Nephron (organoid): ENCODE results near the gene UGT1A9.
"Not testable (repeated sequence)": the region's sequence is repeated elsewhere in the genome, so short reads cannot be mapped to it uniquely, and the experiment has no call there.

Experiments used
- H3K27ac Mint-ChIP-seq, 3 experiments: 2 replicates each; pipeline ENCODE4 v1.8.0; 2020; ENCODE audit warnings: mixed read lengths in 3 of 3, mild to moderate bottlenecking in 2 of 3, moderate library complexity in 1 of 3
- H3K27me3 Mint-ChIP-seq: 2 replicates; pipeline ENCODE4 v1.8.0; 2021; ENCODE audit warnings: low read depth, mild to moderate bottlenecking, moderate library complexity, mixed read lengths
- H3K36me3 Mint-ChIP-seq: 2 replicates; pipeline ENCODE4 v1.8.0; 2020; ENCODE audit warnings: low read depth, mixed read lengths
- H3K4me1 Mint-ChIP-seq: 2 replicates; pipeline ENCODE4 v1.8.0; 2020; ENCODE audit warnings: mixed read lengths
- H3K4me3 Mint-ChIP-seq, 3 experiments: 2 replicates each; pipeline ENCODE4 v1.8.0; 2020; ENCODE audit warnings: mild to moderate bottlenecking in 3 of 3, mixed read lengths in 3 of 3, moderate library complexity in 2 of 3
- H3K9me3 Mint-ChIP-seq: 2 replicates; pipeline ENCODE4 v1.8.0; 2020; ENCODE audit warnings: mixed read lengths
- TF ChIP-seq, protein P1 (sequence below), 3 experiments: fragments of 200-600 bp; sonication (generic); IDR thresholded peaks; one replicate each; pipeline ENCODE4 v1.5.0; 2021; ENCODE audit warnings: antibody characterized with exemption in 3 of 3; ENCODE audit not compliant: unreplicated experiment in 3 of 3

Gene UGT1A9

DNA sequence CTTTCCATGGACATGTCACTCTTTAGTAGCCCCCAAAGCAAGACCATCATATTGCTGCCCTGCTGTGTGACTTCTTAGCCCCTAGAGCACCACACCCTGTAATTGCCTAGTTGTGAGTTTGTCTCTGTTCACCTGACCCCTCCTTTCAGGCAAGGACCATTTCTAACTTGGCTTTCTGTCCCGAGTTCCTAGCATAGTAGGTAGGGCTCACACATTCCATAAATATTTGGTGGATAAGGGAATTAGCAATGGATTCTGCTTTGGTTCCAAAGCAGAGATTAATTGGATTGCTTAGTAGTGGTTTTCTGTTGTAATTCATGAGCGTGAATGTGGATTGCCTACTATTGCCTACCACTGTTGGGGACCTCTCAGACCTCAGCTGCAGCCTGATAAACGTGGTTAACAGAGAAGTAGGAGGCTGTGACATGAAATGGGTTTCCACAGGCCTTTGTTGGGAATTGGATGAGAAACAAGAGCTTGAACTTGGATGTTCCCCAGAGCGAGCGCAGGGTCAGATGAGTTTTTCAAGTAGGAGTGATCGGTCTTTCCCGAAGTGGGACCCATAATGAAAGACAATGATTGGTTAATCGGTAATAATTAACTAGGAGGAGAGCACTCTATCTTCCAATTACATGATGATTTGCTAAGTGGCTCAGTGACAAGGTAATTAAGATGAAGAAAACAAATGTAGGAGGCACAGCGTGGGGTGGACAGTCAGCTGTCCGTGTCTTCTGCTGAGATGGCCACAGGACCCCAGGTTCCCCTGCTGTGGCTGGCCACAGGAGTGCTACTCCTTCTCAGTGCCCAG is 75.0 kb downstream of the UGT1A9 start:
- H3K36me3 Mint-ChIP-seq: no peaks in the 10 kb centered on the region
- H3K9me3 Mint-ChIP-seq: peaks cover 26% of the 10 kb centered on the region

DNA sequence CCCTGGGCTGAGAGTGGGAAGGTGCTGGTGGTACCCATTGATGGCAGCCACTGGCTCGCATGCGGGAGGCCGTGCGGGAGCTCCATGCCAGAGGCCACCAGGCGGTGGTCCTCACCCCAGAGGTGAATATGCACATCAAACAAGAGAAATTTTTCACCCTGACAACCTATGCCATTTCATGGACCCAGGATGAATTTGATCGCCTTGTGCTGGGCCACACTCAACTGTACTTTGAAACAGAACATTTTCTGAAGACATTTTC is 75.5 kb downstream of the UGT1A9 start:
- no peak overlapping the region for H3K27ac Mint-ChIP-seq
- peaks cover 31% of the 10 kb centered on the region for H3K9me3 Mint-ChIP-seq
- H3K27me3 Mint-ChIP-seq: peaks cover 9% of the 10 kb centered on the region
- H3K4me3 Mint-ChIP-seq: no peak overlapping the region
- no peaks in the 10 kb centered on the region for H3K36me3 Mint-ChIP-seq
- TF ChIP-seq, protein P1, sequence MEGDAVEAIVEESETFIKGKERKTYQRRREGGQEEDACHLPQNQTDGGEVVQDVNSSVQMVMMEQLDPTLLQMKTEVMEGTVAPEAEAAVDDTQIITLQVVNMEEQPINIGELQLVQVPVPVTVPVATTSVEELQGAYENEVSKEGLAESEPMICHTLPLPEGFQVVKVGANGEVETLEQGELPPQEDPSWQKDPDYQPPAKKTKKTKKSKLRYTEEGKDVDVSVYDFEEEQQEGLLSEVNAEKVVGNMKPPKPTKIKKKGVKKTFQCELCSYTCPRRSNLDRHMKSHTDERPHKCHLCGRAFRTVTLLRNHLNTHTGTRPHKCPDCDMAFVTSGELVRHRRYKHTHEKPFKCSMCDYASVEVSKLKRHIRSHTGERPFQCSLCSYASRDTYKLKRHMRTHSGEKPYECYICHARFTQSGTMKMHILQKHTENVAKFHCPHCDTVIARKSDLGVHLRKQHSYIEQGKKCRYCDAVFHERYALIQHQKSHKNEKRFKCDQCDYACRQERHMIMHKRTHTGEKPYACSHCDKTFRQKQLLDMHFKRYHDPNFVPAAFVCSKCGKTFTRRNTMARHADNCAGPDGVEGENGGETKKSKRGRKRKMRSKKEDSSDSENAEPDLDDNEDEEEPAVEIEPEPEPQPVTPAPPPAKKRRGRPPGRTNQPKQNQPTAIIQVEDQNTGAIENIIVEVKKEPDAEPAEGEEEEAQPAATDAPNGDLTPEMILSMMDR (IDR thresholded peaks at IDR 0.05; ENCODE audit: unreplicated experiment in 3 of 3): no peak
- H3K4me1 Mint-ChIP-seq: no peaks in the 10 kb centered on the region

More for the DNA sequence above, 75.0 kb downstream of the UGT1A9 start:
- peaks cover 9% of the 10 kb centered on the region for H3K27me3 Mint-ChIP-seq
- TF ChIP-seq, protein P1 (IDR thresholded peaks at IDR 0.05; ENCODE audit: unreplicated experiment in 3 of 3): no peak
- H3K27ac Mint-ChIP-seq: no peak overlapping the region
- no peak overlapping the region for H3K4me3 Mint-ChIP-seq
- no peaks in the 10 kb centered on the region for H3K4me1 Mint-ChIP-seq

DNA sequence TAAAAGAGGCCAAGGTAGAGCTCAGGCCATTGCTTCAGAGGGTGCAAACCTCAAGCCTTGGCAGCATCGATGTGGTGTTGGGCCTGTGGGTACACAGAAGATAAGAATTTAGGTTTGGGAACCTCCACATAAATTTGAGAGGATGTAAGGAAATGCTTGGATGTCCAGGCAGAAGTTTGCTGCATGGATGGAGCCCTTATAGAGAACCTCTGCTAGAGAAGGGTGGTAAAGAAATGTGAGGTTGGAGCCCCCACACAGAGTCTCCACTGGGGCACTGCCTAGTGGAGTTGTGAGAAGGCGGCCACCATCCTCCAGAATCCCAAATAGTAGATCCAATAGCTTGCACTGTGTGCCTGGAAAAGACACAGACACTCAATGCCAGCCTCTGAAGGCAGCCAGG is 79.0 kb downstream of the UGT1A9 start:
- not testable (repeated sequence) for H3K27ac Mint-ChIP-seq, H3K36me3 Mint-ChIP-seq, H3K4me3 Mint-ChIP-seq, H3K4me1 Mint-ChIP-seq, H3K27me3 Mint-ChIP-seq
- H3K9me3 Mint-ChIP-seq: peaks cover 37% of the 10 kb centered on the region

DNA sequence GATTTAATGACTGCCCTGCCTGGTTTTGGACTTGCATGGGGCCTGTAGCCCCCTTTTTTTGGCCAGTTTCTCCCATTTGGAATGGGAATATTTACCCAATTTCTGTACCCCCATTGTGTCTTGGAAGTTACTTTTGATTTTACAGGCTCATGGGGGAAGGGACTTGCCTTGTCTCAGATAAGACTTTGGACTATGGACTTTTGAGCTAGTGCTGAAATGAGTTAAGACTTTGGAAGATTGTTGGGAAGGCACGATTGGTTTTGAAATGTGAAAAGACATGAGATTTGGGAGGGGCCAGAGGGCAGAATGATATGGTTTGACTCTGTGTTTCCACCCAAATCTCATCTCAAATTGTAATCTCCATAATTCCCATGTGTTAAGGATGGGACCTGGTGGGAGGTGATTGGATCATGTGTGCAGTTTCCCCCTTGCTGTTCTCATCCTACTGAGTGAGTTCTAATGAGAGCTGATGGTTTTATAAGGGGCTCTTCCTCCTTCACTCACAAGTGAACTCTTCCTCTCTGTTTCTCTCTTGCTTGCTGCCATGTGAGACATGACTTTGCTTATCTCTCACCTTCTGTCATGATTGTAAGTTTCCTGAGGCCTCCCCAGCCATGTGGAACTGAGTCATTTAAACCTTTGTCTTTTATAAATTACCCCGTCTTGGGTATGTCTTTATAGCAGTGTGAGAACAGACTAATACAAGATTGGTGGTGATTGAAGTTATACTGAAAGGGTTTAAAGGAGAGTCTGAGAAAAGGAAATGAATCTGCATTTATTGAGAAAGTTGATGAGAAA is 79.7 kb downstream of the UGT1A9 start:
- H3K27me3 Mint-ChIP-seq: not testable (repeated sequence)
- peaks cover 37% of the 10 kb centered on the region for H3K9me3 Mint-ChIP-seq

DNA sequence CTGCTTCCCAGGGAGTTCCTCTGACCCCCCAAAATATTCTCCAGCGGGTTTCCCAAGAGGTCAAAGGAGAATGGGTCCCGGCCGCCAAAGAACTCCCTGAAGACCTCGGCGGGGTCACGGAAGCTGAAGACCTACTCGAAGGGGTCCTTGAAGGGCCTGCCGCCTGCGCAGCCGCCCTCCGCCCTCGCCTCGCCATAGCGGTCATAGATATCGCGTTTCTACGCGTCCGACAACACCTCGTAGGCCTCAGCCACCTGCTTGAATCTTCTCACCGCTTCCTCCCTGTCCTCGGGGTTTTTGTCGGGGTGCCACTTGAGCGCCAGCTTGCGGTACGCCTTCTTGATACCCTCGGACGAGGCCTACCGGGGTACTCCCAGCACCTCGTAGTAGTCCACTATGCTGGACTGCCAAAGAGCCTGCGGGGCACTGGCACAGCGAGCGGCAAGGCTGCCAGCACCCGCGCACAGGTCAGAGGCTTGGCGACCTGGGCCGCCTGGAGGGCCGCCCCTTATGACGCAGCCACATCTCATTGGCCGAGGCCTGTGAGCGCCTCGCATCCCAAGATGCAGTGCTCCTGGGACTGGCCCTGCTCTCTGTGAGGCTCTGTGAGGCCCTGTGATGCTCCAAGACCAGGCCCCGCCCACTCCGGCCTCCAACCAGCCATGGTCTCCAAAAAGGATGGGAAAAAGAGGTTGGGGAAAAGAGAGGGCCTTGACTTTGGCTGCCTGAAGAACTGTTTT is 83.3 kb downstream of the UGT1A9 start:
- H3K4me1 Mint-ChIP-seq: no peaks in the 10 kb centered on the region
- H3K9me3 Mint-ChIP-seq: peaks cover 16% of the 10 kb centered on the region
- peaks cover 4% of the 10 kb centered on the region for H3K27me3 Mint-ChIP-seq
- no peak overlapping the region for H3K4me3 Mint-ChIP-seq
- H3K36me3 Mint-ChIP-seq: no peaks in the 10 kb centered on the region
- H3K27ac Mint-ChIP-seq: no peak overlapping the region
- TF ChIP-seq, protein P1 (IDR thresholded peaks at IDR 0.05; ENCODE audit: unreplicated experiment in 3 of 3): no peak

More for the DNA sequence above, 79.7 kb downstream of the UGT1A9 start:
- H3K36me3 Mint-ChIP-seq, H3K4me3 Mint-ChIP-seq, H3K4me1 Mint-ChIP-seq, H3K27ac Mint-ChIP-seq: not testable (repeated sequence)

DNA sequence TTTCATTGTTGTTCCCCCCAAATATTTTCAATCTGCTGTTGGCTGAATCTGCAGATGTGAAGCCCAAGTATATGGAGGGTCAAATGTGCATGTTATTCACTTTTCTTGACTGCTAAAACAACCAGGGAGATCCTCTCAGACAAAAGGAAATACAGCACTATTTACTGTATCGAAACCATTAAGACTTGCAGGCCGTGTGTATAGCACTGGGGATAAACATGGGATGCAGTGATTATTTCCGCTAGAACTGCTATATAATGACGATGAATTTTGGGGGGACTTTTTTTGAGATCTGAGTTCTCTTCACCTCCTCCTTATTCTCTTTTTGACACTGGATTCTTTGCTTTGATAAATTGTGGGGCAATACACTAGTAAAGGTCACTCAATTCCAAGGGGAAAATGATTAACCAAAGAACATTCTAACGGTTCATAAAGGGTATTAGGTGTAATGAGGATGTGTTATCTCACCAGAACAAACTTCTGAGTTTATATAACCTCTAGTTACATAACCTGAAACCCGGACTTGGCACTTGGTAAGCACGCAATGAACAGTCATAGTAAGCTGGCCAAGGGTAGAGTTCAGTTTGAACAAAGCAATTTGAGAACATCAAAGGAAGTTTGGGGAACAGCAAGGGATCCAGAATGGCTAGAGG is 84.9 kb downstream of the UGT1A9 start:
- peaks cover 12% of the 10 kb centered on the region for H3K9me3 Mint-ChIP-seq
- TF ChIP-seq, protein P1 (IDR thresholded peaks at IDR 0.05; ENCODE audit: unreplicated experiment in 3 of 3): no peak
- H3K4me1 Mint-ChIP-seq: no peaks in the 10 kb centered on the region
- H3K27ac Mint-ChIP-seq: no peak overlapping the region
- H3K4me3 Mint-ChIP-seq: no peak overlapping the region
- no peaks in the 10 kb centered on the region for H3K36me3 Mint-ChIP-seq
- peaks cover 9% of the 10 kb centered on the region for H3K27me3 Mint-ChIP-seq
